ENCODE measurements around the gene GARIN5B.

DNA sequence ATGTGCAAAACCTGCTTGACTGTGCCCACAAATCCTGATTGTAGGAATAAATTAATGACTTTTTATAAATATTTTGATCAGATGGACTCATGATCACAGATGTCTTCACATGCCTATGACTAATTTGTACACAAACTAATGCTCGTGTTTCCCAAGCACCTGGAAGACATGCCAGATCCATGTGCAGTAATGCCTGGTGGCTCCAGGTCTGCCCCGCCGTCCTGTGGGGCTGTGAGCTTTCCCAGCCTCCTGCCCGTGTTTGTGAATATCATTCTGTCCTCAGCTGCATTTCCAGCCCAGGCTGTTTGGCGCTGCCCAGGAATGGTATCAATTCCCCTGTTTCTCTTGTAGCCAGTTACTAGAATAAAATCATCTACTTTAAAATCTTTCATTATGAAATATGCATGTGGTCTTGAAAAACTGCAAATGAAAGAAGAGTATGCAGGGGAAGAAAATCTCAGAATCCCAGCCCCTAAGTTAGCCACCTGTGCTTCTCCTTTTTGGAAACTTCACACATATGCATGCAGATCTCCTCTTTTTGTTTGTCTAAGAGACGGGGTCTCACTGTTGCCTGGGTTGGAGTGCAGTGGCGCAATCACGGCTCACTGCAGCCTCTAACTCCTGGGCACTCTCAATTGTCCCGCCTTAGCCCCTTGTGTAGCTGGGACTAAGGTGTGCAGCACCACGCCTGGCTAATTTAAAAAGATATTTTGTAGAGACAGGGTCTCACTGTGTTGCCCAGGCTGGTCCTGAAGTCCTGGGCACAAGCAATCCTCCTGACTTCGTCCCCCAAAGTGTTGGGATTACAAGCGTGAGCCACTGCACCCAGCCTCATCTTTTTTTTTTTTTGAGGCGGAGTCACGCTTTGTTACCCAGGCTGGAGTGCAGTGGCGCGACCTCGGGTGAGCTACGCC, 28.9 kb upstream of the GARIN5B start:
- TF ChIP-seq, protein P1, sequence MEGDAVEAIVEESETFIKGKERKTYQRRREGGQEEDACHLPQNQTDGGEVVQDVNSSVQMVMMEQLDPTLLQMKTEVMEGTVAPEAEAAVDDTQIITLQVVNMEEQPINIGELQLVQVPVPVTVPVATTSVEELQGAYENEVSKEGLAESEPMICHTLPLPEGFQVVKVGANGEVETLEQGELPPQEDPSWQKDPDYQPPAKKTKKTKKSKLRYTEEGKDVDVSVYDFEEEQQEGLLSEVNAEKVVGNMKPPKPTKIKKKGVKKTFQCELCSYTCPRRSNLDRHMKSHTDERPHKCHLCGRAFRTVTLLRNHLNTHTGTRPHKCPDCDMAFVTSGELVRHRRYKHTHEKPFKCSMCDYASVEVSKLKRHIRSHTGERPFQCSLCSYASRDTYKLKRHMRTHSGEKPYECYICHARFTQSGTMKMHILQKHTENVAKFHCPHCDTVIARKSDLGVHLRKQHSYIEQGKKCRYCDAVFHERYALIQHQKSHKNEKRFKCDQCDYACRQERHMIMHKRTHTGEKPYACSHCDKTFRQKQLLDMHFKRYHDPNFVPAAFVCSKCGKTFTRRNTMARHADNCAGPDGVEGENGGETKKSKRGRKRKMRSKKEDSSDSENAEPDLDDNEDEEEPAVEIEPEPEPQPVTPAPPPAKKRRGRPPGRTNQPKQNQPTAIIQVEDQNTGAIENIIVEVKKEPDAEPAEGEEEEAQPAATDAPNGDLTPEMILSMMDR (IDR thresholded peaks at IDR 0.05; ENCODE audit: poor library complexity, severe bottlenecking): no peak
- no peak for TF ChIP-seq REST (IDR thresholded peaks at IDR 0.05; ENCODE audit: borderline replicate concordance)
- TF ChIP-seq EP300 (conservative IDR thresholded peaks at IDR 0.05; ENCODE audit: poor library complexity, severe bottlenecking): no peak
- no peak for TF ChIP-seq TAF1 (IDR thresholded peaks at IDR 0.05; ENCODE audit: low read depth)
- no peak for TF ChIP-seq POLR2AphosphoS5 (IDR thresholded peaks at IDR 0.05)
- TF ChIP-seq SMC3 (conservative IDR thresholded peaks at IDR 0.05; ENCODE audit: poor library complexity): no peak
